ENCODE data around the gene SEZ6. TPM values are rescaled to one million over a fixed set of nuclear protein-coding genes. Genes with fewer than 3 reads are reported as not detected.

Gene SEZ6
- total and polyA plus RNA-seq, 10 of the 15 experiments (the other 5 are each of a cell fraction or from before 2014, with no cell fraction given): 0.05 to 0.87 (median 0.17) TPM; not detected in 4

- 19% methylated on average over 6 of the region's 6 CpGs for WGBS (ENCODE audit: insufficient coverage, insufficient replicate concordance, low lambda C conversion rate, missing lambda C conversion rate)
- SMC1A ChIA-PET (ENCODE audit: uncharacterized antibody, unreplicated experiment): no interaction called here
- in situ Hi-C loops (cut with MboI) (no loop called here), intact Hi-C loops (cut with micrococcal nuclease; ENCODE audit: unreplicated experiment) (loop anchor here (10.0 kb wide), 1 partner anchor 77 kb away; no protein-coding TSS in a partner anchor)
- H3K4me1 ChIP-seq (ENCODE audit: control insufficient read depth, insufficient read depth, low read length): no peaks in the 10 kb centered on the region
- no peak overlapping the region for H3K4me2 ChIP-seq (ENCODE audit: control insufficient read depth, insufficient read depth)
- no peaks in the 10 kb centered on the region for H3K36me3 ChIP-seq (ENCODE audit: control insufficient read depth in 2 of 2, insufficient read depth in 2 of 2, low read length in 1 of 2)
- H3K79me2 ChIP-seq (ENCODE audit: control insufficient read depth, insufficient read depth, low read length): no peaks in the 10 kb centered on the region
- no peak for DNase-seq (ENCODE audit: low read depth, low spot score)
- no TSS peak for BruUV-seq (replicated peaks)
- no peak overlapping the region for H3K27ac ChIP-seq (ENCODE audit: control insufficient read depth, insufficient read depth)
- H3K9ac ChIP-seq (ENCODE audit: control insufficient read depth, insufficient read depth, low read length): no peak overlapping the region
- no peak for ATAC-seq
- no peak overlapping the region for H2AFZ ChIP-seq (ENCODE audit: control insufficient read depth, low read depth, low read length)
- POLR2A ChIA-PET: no interaction called here
- no peaks in the 10 kb centered on the region for H3K9me3 ChIP-seq (replicated peaks; ENCODE audit: control insufficient read depth, insufficient read depth, low read length)
- no peaks in the 10 kb centered on the region for H4K20me1 ChIP-seq (ENCODE audit: control insufficient read depth, insufficient read depth)
- CTCF ChIA-PET: no interaction called here
- H3K4me3 ChIP-seq: no peak overlapping the region
- TF ChIP-seq BRCA1 (IDR thresholded peaks at IDR 0.05; ENCODE audit: low read depth, low read length) (no peak), MTA2 (IDR thresholded peaks at IDR 0.05; ENCODE audit: low read depth) (no peak), TCF12 (IDR thresholded peaks at IDR 0.05; ENCODE audit: low read depth, low read length) (no peak), ZSCAN29 (IDR thresholded peaks at IDR 0.05) (no peak), TAF1 (IDR thresholded peaks at IDR 0.05; ENCODE audit: borderline replicate concordance, low read depth, low read length) (no peak), PML (IDR thresholded peaks at IDR 0.05; ENCODE audit: low read length) (no peak)
- TF ChIP-seq, protein P1, sequence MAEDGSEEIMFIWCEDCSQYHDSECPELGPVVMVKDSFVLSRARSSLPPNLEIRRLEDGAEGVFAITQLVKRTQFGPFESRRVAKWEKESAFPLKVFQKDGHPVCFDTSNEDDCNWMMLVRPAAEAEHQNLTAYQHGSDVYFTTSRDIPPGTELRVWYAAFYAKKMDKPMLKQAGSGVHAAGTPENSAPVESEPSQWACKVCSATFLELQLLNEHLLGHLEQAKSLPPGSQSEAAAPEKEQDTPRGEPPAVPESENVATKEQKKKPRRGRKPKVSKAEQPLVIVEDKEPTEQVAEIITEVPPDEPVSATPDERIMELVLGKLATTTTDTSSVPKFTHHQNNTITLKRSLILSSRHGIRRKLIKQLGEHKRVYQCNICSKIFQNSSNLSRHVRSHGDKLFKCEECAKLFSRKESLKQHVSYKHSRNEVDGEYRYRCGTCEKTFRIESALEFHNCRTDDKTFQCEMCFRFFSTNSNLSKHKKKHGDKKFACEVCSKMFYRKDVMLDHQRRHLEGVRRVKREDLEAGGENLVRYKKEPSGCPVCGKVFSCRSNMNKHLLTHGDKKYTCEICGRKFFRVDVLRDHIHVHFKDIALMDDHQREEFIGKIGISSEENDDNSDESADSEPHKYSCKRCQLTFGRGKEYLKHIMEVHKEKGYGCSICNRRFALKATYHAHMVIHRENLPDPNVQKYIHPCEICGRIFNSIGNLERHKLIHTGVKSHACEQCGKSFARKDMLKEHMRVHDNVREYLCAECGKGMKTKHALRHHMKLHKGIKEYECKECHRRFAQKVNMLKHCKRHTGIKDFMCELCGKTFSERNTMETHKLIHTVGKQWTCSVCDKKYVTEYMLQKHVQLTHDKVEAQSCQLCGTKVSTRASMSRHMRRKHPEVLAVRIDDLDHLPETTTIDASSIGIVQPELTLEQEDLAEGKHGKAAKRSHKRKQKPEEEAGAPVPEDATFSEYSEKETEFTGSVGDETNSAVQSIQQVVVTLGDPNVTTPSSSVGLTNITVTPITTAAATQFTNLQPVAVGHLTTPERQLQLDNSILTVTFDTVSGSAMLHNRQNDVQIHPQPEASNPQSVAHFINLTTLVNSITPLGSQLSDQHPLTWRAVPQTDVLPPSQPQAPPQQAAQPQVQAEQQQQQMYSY (CRISPR knock-in tag; IDR thresholded peaks at IDR 0.05): no peak
- FAIRE-seq: no peak
- RAD21 ChIA-PET (ENCODE audit: unreplicated experiment): no interaction called here
- H3K27me3 ChIP-seq (replicated peaks in 1 of 2; ENCODE audit: control insufficient read depth in 2 of 2, insufficient read depth in 2 of 2, low read length in 1 of 2): peaks cover 2 to 4% of the 10 kb centered on the region in 2 experiments; a peak in 3 of 4 replicates
These were observed 45.9 kb upstream of the SEZ6 start for GRCh38 chr17:29051731-29052130.

Data from GM12878 (cell line).